Astrocyte of the hippocampus (primary cell): Measurements from ENCODE around the gene THOC6.

Experiments
- DNase-seq: peaks from one replicate; pipeline ENCODE4 v3.0.0; 2011; ENCODE audit warnings: low read depth, low spot score

THOC6 gene

GRCh38 chr16:3015865-3016521 is 7.8 kb upstream of the THOC6 start:
- no peak for DNase-seq

GRCh38 chr16:3017344-3017743 is 6.5 kb upstream of the THOC6 start:
- no peak for DNase-seq

GRCh38 chr16:3017794-3018506 is 5.9 kb upstream of the THOC6 start, which contains the start of gene CLDN6:
TSS of gene CLDN6 (minus strand) at chr16:3018183. CDS start at chr16:3016021, 2,162 bp downstream.
- peak; percentile 76 for DNase-seq

- no peak for DNase-seq
These were observed 4.1 kb upstream of the THOC6 start for GRCh38 chr16:3019594-3020246.

DNA sequence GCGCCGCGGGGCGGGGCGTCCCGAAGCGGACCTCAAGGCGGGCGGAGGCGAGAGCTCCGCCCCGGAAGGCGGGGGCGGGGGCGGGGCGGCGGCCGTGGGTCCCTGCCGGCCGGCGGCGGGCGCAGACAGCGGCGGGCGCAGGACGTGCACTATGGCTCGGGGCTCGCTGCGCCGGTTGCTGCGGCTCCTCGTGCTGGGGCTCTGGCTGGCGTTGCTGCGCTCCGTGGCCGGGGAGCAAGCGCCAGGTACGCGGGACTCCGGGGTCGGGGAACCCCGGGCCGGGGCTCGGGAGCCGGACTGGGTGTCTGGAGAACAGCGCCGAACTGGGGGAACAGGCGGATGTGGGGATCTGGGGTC is 3.6 kb upstream of the THOC6 start, which contains the start of gene TNFRSF12A:
Gene TNFRSF12A, plus strand, starts transcription at position 122 of the 357 bp plus-strand sequence. Its CDS starts 30 bp downstream, at position 152.
- DNase-seq: peak; percentile 96

DNA sequence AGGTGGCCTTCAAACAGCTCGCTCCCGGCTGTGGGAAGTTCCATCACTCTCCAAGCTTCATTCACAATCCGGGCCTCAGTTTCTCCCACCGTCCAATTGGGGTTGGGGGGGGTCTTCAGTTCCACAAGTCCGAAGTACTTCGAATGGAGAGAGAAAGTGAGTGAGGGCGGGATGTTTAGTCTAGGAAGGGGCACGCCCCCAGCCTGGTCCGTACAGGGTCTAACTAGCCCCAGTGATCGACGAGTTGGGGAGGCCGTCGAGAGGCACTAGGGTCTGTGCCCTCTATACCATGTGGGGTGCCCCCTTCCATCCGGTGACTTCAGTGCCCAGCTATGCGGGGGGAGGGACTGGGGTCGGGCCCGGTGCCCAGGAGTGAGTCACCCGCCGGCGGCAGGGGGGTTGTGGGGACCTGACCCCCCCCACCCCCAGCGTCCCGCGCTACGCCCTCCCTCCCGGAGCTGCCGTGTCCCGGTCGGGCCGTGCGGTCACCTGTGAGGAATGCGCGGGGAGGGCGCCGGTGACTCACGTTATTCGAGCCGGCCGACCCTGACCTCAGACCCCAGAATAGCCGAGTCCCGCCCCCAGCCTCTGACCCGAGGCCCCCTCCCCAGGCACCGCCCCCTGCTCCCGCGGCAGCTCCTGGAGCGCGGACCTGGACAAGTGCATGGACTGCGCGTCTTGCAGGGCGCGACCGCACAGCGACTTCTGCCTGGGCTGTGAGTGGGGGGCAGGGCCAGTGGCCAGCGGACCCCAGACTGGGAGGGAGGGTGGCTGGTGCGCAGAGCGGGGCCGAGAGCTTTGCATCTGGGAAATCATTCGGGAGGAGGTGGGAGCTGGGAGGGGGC is 3.0 kb upstream of the THOC6 start:
- peak; percentile 97 for DNase-seq

DNA sequence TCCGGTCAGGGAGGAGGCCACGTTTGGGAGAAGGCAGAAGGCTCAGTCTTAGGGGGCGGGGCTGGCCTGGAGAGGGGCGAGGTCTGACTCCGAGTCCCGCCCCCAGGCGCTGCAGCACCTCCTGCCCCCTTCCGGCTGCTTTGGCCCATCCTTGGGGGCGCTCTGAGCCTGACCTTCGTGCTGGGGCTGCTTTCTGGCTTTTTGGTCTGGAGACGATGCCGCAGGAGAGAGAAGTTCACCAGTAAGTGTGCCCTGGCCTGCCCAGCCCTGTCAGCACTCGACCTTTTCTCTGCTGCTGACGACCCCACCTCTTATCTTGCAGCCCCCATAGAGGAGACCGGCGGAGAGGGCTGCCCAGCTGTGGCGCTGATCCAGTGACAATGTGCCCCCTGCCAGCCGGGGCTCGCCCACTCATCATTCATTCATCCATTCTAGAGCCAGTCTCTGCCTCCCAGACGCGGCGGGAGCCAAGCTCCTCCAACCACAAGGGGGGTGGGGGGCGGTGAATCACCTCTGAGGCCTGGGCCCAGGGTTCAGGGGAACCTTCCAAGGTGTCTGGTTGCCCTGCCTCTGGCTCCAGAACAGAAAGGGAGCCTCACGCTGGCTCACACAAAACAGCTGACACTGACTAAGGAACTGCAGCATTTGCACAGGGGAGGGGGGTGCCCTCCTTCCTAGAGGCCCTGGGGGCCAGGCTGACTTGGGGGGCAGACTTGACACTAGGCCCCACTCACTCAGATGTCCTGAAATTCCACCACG is 2.2 kb upstream of the THOC6 start:
- peak; percentile 98 for DNase-seq

DNA sequence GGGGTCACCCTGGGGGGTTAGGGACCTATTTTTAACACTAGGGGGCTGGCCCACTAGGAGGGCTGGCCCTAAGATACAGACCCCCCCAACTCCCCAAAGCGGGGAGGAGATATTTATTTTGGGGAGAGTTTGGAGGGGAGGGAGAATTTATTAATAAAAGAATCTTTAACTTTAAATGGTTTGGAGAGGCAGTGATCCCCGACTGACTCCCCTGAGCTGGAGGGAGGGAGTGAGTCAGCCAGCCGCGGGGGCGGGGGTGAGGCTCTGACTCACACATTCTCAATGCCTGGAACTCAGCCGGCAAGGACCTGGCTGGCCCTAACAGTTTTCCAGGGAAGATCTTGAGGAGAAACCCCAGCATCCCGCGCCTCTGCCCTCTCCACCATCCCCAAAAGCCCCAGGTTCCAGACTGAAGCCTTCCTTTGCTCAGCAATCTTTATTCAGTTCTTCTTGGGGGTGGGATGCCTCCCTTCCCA is 1.6 kb upstream of the THOC6 start:
- peak; percentile 98 for DNase-seq

GRCh38 chr16:3022684-3023414 is 986 bp upstream of the THOC6 start:
- no peak for DNase-seq

DNA sequence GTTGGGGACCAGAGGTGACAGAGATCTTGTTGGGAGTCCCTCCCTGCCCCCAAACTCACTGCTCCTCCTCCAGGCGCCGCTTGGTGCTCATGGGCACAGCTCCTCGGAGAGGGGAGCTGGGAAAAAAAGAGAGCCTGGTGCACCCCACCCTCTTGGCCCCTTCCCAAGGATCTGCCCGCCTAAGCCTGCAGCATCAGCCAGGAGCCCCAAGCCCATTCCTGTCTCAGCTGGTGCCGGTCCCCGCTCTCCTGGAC is 493 bp upstream of the THOC6 start:
- DNase-seq: peak; percentile 87

DNA sequence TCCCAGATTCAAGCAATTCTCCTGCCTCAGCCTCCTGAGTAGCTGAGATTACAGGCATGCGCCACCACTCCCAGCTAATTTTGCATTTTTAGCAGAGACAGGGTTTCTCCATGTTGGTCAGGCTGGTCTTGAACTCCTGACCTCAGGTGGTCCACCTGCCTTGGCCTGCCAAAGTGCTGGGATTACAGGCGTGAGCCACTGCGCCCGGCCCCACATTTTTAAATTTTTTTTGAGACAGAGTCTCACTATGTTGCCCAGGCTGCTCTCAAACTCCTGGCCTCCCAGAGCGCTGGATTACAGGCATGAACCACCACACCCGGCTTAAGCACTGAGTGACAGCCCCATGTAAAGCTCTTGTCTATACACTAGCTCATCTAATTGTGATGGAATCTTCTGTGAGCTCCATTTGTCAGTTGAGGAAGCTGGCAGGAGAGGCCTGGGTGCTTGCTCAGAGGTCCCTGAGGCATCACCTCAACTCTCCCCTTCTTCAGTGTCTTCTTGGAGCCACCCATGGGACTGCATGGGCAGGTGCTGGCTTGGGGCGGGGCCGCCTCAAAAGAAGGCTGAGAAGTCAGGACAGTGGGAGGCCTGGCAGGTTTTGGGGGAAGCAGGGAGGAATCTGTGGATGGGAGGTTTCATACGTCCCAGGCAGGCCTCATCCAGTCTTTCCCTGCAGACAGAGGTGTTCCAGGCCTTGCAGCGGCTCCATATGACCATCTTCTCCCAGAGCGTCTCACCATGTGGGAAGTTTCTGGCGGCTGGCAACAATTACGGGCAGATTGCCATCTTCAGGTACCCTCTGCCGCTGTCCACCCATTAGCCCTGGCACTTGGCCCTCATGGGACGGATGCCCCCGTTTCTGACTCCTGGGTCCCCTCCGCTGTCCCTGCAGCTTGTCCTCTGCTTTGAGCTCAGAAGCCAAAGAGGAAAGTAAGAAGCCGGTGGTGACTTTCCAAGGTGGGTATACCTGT is 1.5 kb downstream of the THOC6 start:
- no peak for DNase-seq

DNA sequence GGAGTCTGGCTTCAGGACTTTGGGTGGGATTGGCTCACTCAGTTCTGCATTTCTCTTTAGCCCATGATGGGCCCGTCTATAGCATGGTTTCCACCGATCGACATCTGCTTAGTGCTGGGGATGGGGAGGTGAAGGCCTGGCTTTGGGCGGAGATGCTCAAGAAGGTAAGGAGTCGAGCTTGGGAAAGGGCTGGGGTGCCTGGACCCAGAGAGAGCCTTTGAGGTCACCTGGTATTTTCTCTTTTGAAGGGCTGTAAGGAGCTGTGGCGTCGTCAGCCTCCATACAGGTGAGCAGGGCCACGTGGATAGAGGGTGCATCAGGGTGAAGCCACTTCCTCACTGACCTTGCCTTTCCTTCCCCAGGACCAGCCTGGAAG is 2.2 kb downstream of the THOC6 start:
- no peak for DNase-seq

DNA sequence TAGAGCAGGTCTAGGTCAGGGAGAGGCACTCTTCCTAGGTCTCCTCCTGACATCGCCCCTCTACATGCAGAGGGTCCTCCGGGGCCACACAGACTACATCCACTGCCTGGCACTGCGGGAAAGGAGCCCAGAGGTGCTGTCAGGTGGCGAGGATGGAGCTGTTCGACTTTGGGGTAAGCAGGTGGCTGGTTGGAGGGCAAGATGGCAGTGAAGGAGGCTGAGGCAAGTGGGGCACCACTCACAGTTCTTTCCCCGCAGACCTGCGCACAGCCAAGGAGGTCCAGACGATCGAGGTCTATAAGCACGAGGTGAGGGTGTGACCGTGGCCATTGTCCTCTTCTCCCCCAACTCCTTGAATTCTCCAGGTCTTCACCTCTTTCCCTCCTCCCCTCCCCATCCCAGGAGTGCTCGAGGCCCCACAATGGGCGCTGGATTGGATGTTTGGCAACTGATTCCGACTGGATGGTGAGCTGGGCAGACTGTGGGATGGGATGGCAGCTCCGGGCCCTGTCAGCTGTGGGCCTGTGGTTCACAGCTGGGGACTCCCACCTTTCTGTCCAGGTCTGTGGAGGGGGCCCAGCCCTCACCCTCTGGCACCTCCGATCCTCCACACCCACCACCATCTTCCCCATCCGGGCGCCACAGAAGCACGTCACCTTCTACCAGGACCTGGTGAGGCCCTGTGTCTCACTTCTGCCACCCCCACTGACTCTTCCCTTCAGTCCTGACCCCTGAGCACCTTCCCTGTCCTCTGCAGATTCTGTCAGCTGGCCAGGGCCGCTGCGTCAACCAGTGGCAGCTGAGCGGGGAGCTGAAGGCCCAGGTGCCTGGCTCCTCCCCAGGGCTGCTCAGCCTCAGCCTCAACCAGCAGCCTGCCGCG is 3.0 kb downstream of the THOC6 start:
- DNase-seq: no peak

DNA sequence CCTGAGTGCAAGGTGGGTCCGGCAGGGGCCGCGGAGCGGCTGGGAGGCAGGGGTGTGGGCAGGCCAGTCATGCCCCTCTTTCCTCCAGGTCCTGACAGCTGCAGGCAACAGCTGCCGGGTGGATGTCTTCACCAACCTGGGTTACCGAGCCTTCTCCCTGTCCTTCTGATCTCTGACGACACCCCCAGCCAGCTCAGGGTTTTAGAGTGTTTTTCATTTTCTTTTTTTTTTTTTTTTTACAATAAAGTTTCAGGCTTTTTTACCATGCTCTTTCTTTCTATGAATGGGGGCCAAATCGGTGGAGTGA is 3.6 kb downstream of the THOC6 start:
- no peak for DNase-seq

- peak; percentile 95 for DNase-seq
These were observed 4.3 kb downstream of the THOC6 start for GRCh38 chr16:3027983-3028715.

- DNase-seq: no peak
These were observed 5.0 kb downstream of the THOC6 start for GRCh38 chr16:3028716-3029319.

- peak; percentile 57 for DNase-seq
These were observed 5.8 kb downstream of the THOC6 start for GRCh38 chr16:3029491-3030221.
